ENCODE measurements around the gene ABLIM3.

- TF ChIP-seq CTCF (IDR thresholded peaks at IDR 0.05) = no peak
- TF ChIP-seq POLR2A (IDR thresholded peaks at IDR 0.05) = no peak
Measured at GRCh38 chr5:149280124-149280523, 138.8 kb downstream of the ABLIM3 start.
